ENCODE measurements around the gene MACO1. TPM values are rescaled to one million over a fixed set of nuclear protein-coding genes. Genes with fewer than 3 reads are reported as not detected.
"Not testable (repeated sequence)": the region's sequence is repeated elsewhere in the genome, so short reads cannot be mapped to it uniquely, and the experiment has no call there.

Gene MACO1
- total and polyA plus RNA-seq, 3 experiments from 2014 or later = 7.5 to 15.6 (median 14.7) TPM

DNA sequence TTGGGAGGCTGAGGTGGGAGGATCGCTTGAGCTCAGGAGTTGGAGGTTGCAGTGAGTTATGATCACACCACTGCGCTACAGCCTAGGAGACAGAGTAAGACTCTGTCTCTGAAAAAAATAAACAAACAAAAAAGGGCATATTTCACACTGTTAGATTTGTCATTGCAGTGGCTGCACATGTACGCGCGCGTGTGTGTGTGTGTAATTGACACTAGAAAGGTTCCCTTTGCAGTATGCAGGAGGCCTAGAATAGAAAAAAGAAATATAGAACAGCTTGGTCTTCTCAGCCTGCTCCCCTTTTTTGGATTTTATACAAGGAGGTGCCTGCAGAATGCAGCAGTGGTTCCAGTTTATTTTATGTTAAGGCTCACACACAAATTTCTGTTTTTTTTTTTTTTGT, 8.6 kb downstream of the MACO1 start:
- Histone ChIP-seq H3K4me1 (ENCODE audit: insufficient read depth, low read length) (peaks cover 25% of the 10 kb centered on the region), H3K9me3 (ENCODE audit: low read length) (no peaks in the 10 kb centered on the region), H3K36me3 (ENCODE audit: insufficient read depth, low read length) (no peaks in the 10 kb centered on the region), H3K27me3 (ENCODE audit: insufficient read depth, low read length, poor library complexity, severe bottlenecking) (no peaks in the 10 kb centered on the region), H3K4me3 (ENCODE audit: low read length) (no peak overlapping the region), H3K27ac (ENCODE audit: low read depth, low read length) (no peak overlapping the region)
- H3K4me3 Mint-ChIP-seq = no peak overlapping the region
- H3K9me3 Mint-ChIP-seq = no peaks in the 10 kb centered on the region
- POLR2A ChIA-PET = interaction anchor here (0.7 kb wide), 1 partner anchor 12 kb away, joined by 4 read pairs; no protein-coding TSS in a partner anchor
- H3K36me3 Mint-ChIP-seq = peaks cover 0 to 8% (median 4%) of the 10 kb centered on the region in 3 donors
- no peaks in the 10 kb centered on the region for H3K27me3 Mint-ChIP-seq
- no peak for DNase-seq
- CTCF ChIA-PET = no interaction called here
- peaks cover 47 to 67% (median 54%) of the 10 kb centered on the region in 3 donors for H3K4me1 Mint-ChIP-seq
- no peak overlapping the region for H3K27ac Mint-ChIP-seq

DNA sequence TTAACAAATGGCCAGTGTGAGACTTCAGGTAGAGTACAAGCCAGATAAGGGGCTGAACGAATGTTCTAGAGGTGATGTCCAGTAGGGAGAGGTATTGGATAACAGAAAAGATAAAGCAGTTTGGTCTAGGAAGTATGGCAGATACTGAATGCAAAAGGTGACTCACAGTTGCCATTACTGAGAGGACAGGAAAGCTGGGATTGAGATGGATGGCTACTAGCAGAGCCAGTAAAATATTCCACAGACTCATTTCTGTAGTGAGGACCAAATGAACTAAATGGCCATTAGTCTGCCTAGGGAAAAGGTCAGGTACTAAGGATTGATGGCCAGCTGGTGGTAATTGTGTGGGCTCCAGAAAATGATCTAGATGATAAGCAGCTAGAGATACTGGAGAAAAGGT, 11.5 kb downstream of the MACO1 start:
- ChIA-PET CTCF (no interaction called here), POLR2A (no interaction called here)
- Histone ChIP-seq H3K27ac (ENCODE audit: low read depth, low read length) (no peak overlapping the region), H3K4me3 (ENCODE audit: low read length) (no peak overlapping the region), H3K36me3 (ENCODE audit: insufficient read depth, low read length) (peaks cover 5% of the 10 kb centered on the region), H3K27me3 (ENCODE audit: insufficient read depth, low read length, poor library complexity, severe bottlenecking) (no peaks in the 10 kb centered on the region), H3K4me1 (ENCODE audit: insufficient read depth, low read length) (no peaks in the 10 kb centered on the region), H3K9me3 (ENCODE audit: low read length) (no peaks in the 10 kb centered on the region)
- H3K9me3 Mint-ChIP-seq = no peaks in the 10 kb centered on the region
- no peaks in the 10 kb centered on the region for H3K27me3 Mint-ChIP-seq
- peak overlapping the region in 1 of 8 donors; percentile 2 for H3K27ac Mint-ChIP-seq
- no peak overlapping the region for H3K4me3 Mint-ChIP-seq
- DNase-seq = no peak
- peaks cover 30 to 57% (median 38%) of the 10 kb centered on the region in 3 donors for H3K4me1 Mint-ChIP-seq
- H3K36me3 Mint-ChIP-seq = peaks cover 0 to 19% (median 6%) of the 10 kb centered on the region in 3 donors

DNA sequence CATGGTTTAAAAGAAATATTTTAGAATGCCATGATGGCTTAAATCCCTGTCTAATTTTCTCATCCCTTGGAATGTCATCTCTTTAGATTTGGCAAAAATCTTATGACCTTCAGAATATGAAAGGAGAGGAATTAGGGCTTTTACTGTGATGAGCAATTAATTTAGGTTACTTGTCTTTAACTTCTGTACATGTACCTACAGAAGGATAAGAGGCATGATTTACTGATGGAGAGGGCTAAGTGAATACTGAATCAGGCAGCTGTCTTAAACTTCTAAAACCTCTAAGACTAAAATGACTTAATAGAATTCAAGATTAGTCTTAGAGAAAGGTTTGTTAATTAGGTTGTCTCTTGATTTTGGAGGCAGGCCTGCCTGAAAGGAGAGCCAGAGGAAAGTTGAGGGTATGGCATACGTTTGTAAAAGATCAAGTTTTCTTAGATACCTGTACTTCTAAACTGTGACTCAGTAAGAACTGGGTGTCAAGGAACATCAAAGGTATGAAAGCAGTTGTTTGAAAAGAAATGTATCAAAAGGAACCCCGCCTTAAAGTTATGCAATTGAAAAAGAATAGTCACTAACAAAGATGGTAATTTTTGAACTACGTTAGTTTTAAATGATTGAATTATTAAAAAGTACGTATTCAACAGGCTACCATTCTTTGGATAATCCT, 12.5 kb downstream of the MACO1 start:
- peak overlapping the region in 3 of 8 donors; percentile 2 to 88 (median 66) for H3K27ac Mint-ChIP-seq
- Histone ChIP-seq H3K36me3 (ENCODE audit: insufficient read depth, low read length) (peaks cover 5% of the 10 kb centered on the region), H3K27ac (ENCODE audit: low read depth, low read length) (no peak overlapping the region), H3K4me1 (ENCODE audit: insufficient read depth, low read length) (no peaks in the 10 kb centered on the region), H3K9me3 (ENCODE audit: low read length) (no peaks in the 10 kb centered on the region), H3K27me3 (ENCODE audit: insufficient read depth, low read length, poor library complexity, severe bottlenecking) (no peaks in the 10 kb centered on the region), H3K4me3 (ENCODE audit: low read length) (no peak overlapping the region)
- H3K9me3 Mint-ChIP-seq = no peaks in the 10 kb centered on the region
- no peak overlapping the region for H3K4me3 Mint-ChIP-seq
- H3K27me3 Mint-ChIP-seq = no peaks in the 10 kb centered on the region
- CTCF ChIA-PET = no interaction called here
- H3K4me1 Mint-ChIP-seq = peaks cover 28 to 53% (median 45%) of the 10 kb centered on the region in 3 donors
- peaks cover 0 to 23% (median 6%) of the 10 kb centered on the region in 3 donors for H3K36me3 Mint-ChIP-seq
- POLR2A ChIA-PET = no interaction called here
- DNase-seq = no peak

DNA sequence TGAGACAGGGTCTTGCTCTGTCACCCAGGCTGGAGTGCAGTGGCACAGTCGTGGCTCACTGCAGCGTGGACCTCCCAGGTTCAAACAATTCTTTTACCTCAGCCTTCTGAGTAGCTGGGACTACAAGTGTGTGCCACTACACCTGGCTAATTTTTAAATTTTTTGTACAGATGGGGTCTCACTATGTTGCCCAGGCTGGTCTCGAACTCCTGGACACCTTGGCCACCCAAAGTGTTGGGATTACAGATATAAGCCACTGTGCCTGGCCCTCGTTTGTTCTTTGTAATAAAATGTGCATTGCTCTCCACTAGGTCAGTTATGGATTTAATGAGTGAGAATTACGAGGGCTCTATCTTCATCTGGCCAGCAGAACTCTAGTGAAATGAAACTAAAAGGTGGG, 13.9 kb downstream of the MACO1 start:
- H3K9me3 Mint-ChIP-seq; H3K9me3 ChIP-seq (ENCODE audit: low read length); H3K4me1 ChIP-seq (ENCODE audit: insufficient read depth, low read length); H3K4me3 ChIP-seq (ENCODE audit: low read length); DNase-seq; H3K36me3 ChIP-seq (ENCODE audit: insufficient read depth, low read length); H3K27me3 ChIP-seq (ENCODE audit: insufficient read depth, low read length, poor library complexity, severe bottlenecking); CTCF ChIA-PET; H3K27ac Mint-ChIP-seq; H3K27ac ChIP-seq (ENCODE audit: low read depth, low read length); H3K4me3 Mint-ChIP-seq; H3K27me3 Mint-ChIP-seq: not testable (repeated sequence)
- Mint-ChIP-seq H3K36me3 (peaks cover 0 to 31% (median 6%) of the 10 kb centered on the region in 3 donors), H3K4me1 (peaks cover 28 to 50% (median 45%) of the 10 kb centered on the region in 3 donors)
- POLR2A ChIA-PET = interaction anchor here (0.6 kb wide), 1 partner anchor 917 kb away, joined by 3 read pairs; no protein-coding TSS in a partner anchor

DNA sequence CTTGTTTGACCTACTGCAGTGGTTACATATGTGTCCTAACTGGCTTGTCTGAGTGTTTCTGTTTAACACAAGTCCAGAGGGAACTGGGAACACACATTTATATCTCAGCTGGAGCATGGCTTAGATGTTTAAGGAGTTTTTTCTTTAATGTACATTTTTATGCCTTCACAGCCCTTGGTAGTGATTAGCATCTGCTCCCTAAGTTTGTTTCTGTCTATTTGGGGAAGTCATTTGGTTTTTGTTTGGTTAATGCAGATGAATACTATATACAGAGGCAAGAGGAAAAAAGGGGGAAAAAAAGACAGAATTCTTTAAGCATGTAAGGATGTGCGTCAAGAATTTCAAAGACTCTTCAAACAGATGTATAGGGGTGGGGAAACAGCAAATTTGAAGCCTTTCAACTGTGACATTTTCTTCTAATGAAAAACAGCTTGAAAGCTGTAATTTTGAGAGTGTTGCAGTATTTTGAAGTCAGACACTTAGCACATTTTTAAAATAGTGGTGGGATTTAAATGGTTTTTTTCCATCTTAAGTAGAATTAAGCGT, 15.4 kb downstream of the MACO1 start:
- Histone ChIP-seq H3K4me3 (ENCODE audit: low read length) (no peak overlapping the region), H3K27me3 (ENCODE audit: insufficient read depth, low read length, poor library complexity, severe bottlenecking) (no peaks in the 10 kb centered on the region), H3K9me3 (ENCODE audit: low read length) (no peaks in the 10 kb centered on the region), H3K27ac (ENCODE audit: low read depth, low read length) (no peak overlapping the region), H3K36me3 (ENCODE audit: insufficient read depth, low read length) (peaks cover 9% of the 10 kb centered on the region), H3K4me1 (ENCODE audit: insufficient read depth, low read length) (no peaks in the 10 kb centered on the region)
- H3K4me1 Mint-ChIP-seq = peaks cover 26 to 44% (median 42%) of the 10 kb centered on the region in 3 donors
- no peak for DNase-seq
- H3K27me3 Mint-ChIP-seq = no peaks in the 10 kb centered on the region
- ChIA-PET POLR2A (interaction anchor here (0.6 kb wide), 1 partner anchor 230 kb away, joined by 3 read pairs; no protein-coding TSS in a partner anchor), CTCF (no interaction called here)
- H3K36me3 Mint-ChIP-seq = peaks cover 0 to 39% (median 8%) of the 10 kb centered on the region in 3 donors
- H3K4me3 Mint-ChIP-seq = no peak overlapping the region
- no peaks in the 10 kb centered on the region for H3K9me3 Mint-ChIP-seq
- H3K27ac Mint-ChIP-seq = peak overlapping the region in 2 of 8 donors; percentile 12 to 40

DNA sequence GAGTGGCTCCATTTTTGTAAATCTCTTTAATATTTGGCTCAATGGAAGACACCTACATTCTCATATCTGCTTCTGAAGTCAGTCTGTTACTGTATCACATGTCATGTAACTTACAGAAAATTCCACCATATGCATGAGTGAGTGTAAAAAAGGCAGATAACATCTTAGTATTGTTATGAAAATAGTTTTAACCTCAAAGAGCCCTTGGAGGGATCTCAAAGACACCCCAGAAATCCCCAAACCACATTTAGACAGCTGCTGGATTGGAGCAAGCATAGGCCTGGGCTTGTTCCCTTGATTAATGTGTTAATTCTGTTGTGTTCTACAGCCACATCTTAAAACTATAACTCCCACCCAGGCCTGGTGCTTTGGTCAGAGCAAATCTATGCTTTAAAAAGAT, 16.9 kb downstream of the MACO1 start:
- Mint-ChIP-seq H3K9me3 (no peaks in the 10 kb centered on the region), H3K27ac (peak overlapping the region in 1 of 8 donors; percentile 55), H3K4me1 (peaks cover 16 to 31% (median 30%) of the 10 kb centered on the region in 3 donors), H3K27me3 (no peaks in the 10 kb centered on the region), H3K36me3 (peaks cover 0 to 44% (median 11%) of the 10 kb centered on the region in 3 donors), H3K4me3 (no peak overlapping the region)
- ChIA-PET POLR2A (no interaction called here), CTCF (no interaction called here)
- Histone ChIP-seq H3K4me3 (ENCODE audit: low read length) (no peak overlapping the region), H3K36me3 (ENCODE audit: insufficient read depth, low read length) (peaks cover 9% of the 10 kb centered on the region), H3K4me1 (ENCODE audit: insufficient read depth, low read length) (no peaks in the 10 kb centered on the region), H3K27ac (ENCODE audit: low read depth, low read length) (no peak overlapping the region), H3K9me3 (ENCODE audit: low read length) (no peaks in the 10 kb centered on the region), H3K27me3 (ENCODE audit: insufficient read depth, low read length, poor library complexity, severe bottlenecking) (no peaks in the 10 kb centered on the region)
- no peak for DNase-seq

DNA sequence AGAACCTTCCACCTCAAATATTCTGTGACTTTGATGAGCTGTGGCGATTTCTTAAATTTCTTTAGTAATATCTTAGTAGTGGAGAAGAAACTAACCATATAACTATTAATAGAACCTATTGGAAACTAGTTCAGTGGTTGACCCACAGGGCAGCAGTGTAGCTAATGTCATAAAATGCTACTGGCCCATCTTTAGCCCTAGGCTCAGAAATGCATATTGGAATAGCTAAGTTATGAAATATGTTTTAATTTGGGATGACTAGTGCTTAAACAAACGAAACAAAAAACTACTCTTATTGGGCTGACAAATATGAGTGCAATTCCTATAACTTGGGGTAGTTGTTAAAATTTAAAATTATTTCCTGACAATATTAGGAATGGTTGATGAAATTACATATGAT, 20.2 kb downstream of the MACO1 start:
- H3K4me1 Mint-ChIP-seq = peaks cover 9 to 23% (median 11%) of the 10 kb centered on the region in 3 donors
- H3K4me3 ChIP-seq (ENCODE audit: low read length) = no peak overlapping the region

DNA sequence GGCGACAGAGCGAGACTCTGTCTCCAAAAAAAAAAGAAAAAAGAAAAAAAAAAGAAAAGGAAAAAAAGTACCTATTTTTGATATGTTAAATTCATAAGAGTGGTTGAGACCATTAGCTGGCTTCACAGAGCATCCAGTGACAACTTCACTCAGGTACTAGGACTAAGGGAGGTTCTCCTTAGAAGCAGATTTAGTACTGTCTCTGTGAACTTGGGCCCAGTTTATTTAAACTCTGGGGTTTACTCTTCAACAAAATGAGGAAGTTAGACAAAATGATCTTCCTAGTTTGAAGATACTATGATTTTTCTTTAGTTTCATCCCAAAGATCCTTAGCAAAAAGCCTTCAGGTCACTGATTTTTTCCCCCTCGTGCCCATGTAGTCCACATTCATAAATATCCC, 21.2 kb downstream of the MACO1 start:
- H3K27ac ChIP-seq (ENCODE audit: low read depth, low read length) = no peak overlapping the region
- Mint-ChIP-seq H3K27me3 (no peaks in the 10 kb centered on the region), H3K9me3 (no peaks in the 10 kb centered on the region), H3K4me3 (no peak overlapping the region), H3K27ac (peak overlapping the region in 1 of 8 donors; percentile 27), H3K4me1 (peaks cover 3 to 14% (median 4%) of the 10 kb centered on the region in 3 donors), H3K36me3 (peaks cover 4 to 59% (median 13%) of the 10 kb centered on the region in 3 donors)
- peaks cover 11% of the 10 kb centered on the region for H3K36me3 ChIP-seq (ENCODE audit: insufficient read depth, low read length)
- no peaks in the 10 kb centered on the region for H3K9me3 ChIP-seq (ENCODE audit: low read length)
- ChIA-PET POLR2A (no interaction called here), CTCF (no interaction called here)
- H3K4me1 ChIP-seq (ENCODE audit: insufficient read depth, low read length) = no peaks in the 10 kb centered on the region
- no peak for DNase-seq
- H3K4me3 ChIP-seq (ENCODE audit: low read length) = no peak overlapping the region
- H3K27me3 ChIP-seq (ENCODE audit: insufficient read depth, low read length, poor library complexity, severe bottlenecking) = no peaks in the 10 kb centered on the region

More for the DNA sequence above, 20.2 kb downstream of the MACO1 start:
- no peak for DNase-seq
- CTCF ChIA-PET = interaction anchor here (1.5 kb wide), 2 partner anchors 37 to 68 kb away, joined by 3 to 4 read pairs; no protein-coding TSS in a partner anchor
- no peaks in the 10 kb centered on the region for H3K27me3 ChIP-seq (ENCODE audit: insufficient read depth, low read length, poor library complexity, severe bottlenecking)
- H3K9me3 Mint-ChIP-seq = no peaks in the 10 kb centered on the region
- H3K27ac Mint-ChIP-seq = no peak overlapping the region
- no peaks in the 10 kb centered on the region for H3K4me1 ChIP-seq (ENCODE audit: insufficient read depth, low read length)
- POLR2A ChIA-PET = interaction anchor here (0.5 kb wide), 2 partner anchors 11 to 210 kb away, joined by 4 read pairs; no protein-coding TSS in a partner anchor
- H3K9me3 ChIP-seq (ENCODE audit: low read length) = no peaks in the 10 kb centered on the region
- H3K27ac ChIP-seq (ENCODE audit: low read depth, low read length) = no peak overlapping the region
- H3K36me3 Mint-ChIP-seq = peaks cover 0 to 57% (median 13%) of the 10 kb centered on the region in 3 donors
- H3K27me3 Mint-ChIP-seq = no peaks in the 10 kb centered on the region
- H3K36me3 ChIP-seq (ENCODE audit: insufficient read depth, low read length) = peaks cover 13% of the 10 kb centered on the region
- H3K4me3 Mint-ChIP-seq = no peak overlapping the region
